ENCODE measurements around the gene PCAT7. TPM values are rescaled to one million over a fixed set of nuclear protein-coding genes. Genes with fewer than 3 reads are reported as not detected.

PCAT7 gene
- total and polyA plus RNA-seq, 9 of the 15 experiments (the other 6 are each of a cell fraction or from before 2014, with no cell fraction given): 0.09 to 0.13 TPM; not detected in 7

- peaks cover 0 to 3% of the 10 kb centered on the region in 2 experiments; a peak in 2 of 5 replicates for H3K4me1 ChIP-seq (replicated peaks in 1 of 2; ENCODE audit: control insufficient read depth in 2 of 2, insufficient read depth in 2 of 2, low read length in 2 of 2)
- H4K20me1 ChIP-seq (replicated peaks; ENCODE audit: control insufficient read depth, insufficient read depth, low read length): no peaks in the 10 kb centered on the region; the same call in 1 of the 2 replicates
- H3K79me2 ChIP-seq (ENCODE audit: control insufficient read depth, insufficient read depth, low read length): no peaks in the 10 kb centered on the region
- FAIRE-seq (no peak), DNase-seq (ENCODE audit: extremely low read depth in 1 of 4, low spot score in 3 of 4) (no peak), ATAC-seq (no peak)
- H3K36me3 ChIP-seq (ENCODE audit: control insufficient read depth, insufficient read depth, low read length): no peaks in the 10 kb centered on the region
- H3K27me3 ChIP-seq (ENCODE audit: control insufficient read depth in 2 of 2, insufficient read depth in 2 of 2, low read length in 2 of 2): peaks cover 54 to 78% of the 10 kb centered on the region in 2 experiments
- no peak overlapping the region for H2AFZ ChIP-seq (ENCODE audit: low read depth, low read length)
- no peaks in the 10 kb centered on the region for H3K9me1 ChIP-seq (ENCODE audit: control insufficient read depth, insufficient read depth, low read length)
- H3K4me2 ChIP-seq (ENCODE audit: insufficient read depth, low read length): no peak overlapping the region
- H3K9me3 ChIP-seq (replicated peaks; ENCODE audit: control insufficient read depth, insufficient read depth, low read depth, low read length): no peaks in the 10 kb centered on the region
- in situ Hi-C loops (cut with MboI) (no loop called here), intact Hi-C loops (cut with micrococcal nuclease) (no loop called here)
- no peak overlapping the region for H3K9ac ChIP-seq (ENCODE audit: insufficient read depth in 1 of 2, low read depth in 2 of 2, low read length in 2 of 2)
- CTCF ChIA-PET (ENCODE audit: low intra/inter-chr PET ratio): no interaction called here
- no peak overlapping the region for H3K4me3 ChIP-seq
- H3K27ac ChIP-seq (ENCODE audit: extremely low read depth, low read depth, low read length): no peak overlapping the region
- POLR2A ChIA-PET: no interaction called here
- BruUV-seq (replicated peaks): no TSS peak
- 8% methylated on average over 8 of the region's 8 CpGs for WGBS (ENCODE audit: insufficient coverage, low coverage, missing lambda C conversion rate)
- TF ChIP-seq ELF4 (CRISPR knock-in tag; IDR thresholded peaks at IDR 0.05): no peak
- no peak for TF ChIP-seq ZNF518B (CRISPR knock-in tag; IDR thresholded peaks at IDR 0.05)
- no peak for TF ChIP-seq ZNF263 (CRISPR knock-in tag; IDR thresholded peaks at IDR 0.05; ENCODE audit: borderline replicate concordance)
- TF ChIP-seq TCF7 (IDR thresholded peaks at IDR 0.05; ENCODE audit: borderline replicate concordance): no peak
- TF ChIP-seq NR3C1 (CRISPR knock-in tag; IDR thresholded peaks at IDR 0.05): no peak
- TF ChIP-seq KAT7 (CRISPR knock-in tag; IDR thresholded peaks at IDR 0.05; ENCODE audit: borderline replicate concordance): no peak
- TF ChIP-seq ZNF512 (tag; IDR thresholded peaks at IDR 0.05): no peak
- no peak for TF ChIP-seq NCOR1 (IDR thresholded peaks at IDR 0.05)
- TF ChIP-seq RBBP5 (IDR thresholded peaks at IDR 0.05; ENCODE audit: borderline replicate concordance, insufficient read depth, low read length, poor library complexity, severe bottlenecking): no peak
- TF ChIP-seq BCLAF1 (IDR thresholded peaks at IDR 0.05; ENCODE audit: borderline replicate concordance in 1 of 2, control insufficient read depth in 1 of 2, low read depth in 2 of 2, low read length in 1 of 2): no peak
- no peak for TF ChIP-seq SNAPC5 (CRISPR knock-in tag; IDR thresholded peaks at IDR 0.05)
- no peak for TF ChIP-seq FOXA3 (CRISPR knock-in tag; conservative IDR thresholded peaks at IDR 0.05 in 1 of 2, IDR thresholded peaks at IDR 0.05 in 1 of 2)
- TF ChIP-seq ATF4 (CRISPR knock-in tag; IDR thresholded peaks at IDR 0.05): no peak
These were observed 37.0 kb downstream of the PCAT7 start for GRCh38 chr9:94591876-94592275.

Data from K562 (cell line).